OCI-LY1 (cell line): ENCODE measurements around the gene CAV1.

Experiments
- H2AFZ ChIP-seq: fragments of 200-600 bp; sonication (generic), shearing (Covaris generic); 2 replicates; pipeline ENCODE4 v1.6.0; 2014; ENCODE audit warnings: antibody characterized with exemption, mild to moderate bottlenecking, low read length
- H3F3A ChIP-seq: fragments of 200-600 bp; sonication (generic), shearing (Covaris generic); 2 replicates; pipeline ENCODE4 v1.6.0; 2014; ENCODE audit warnings: mild to moderate bottlenecking, antibody characterized with exemption, low read length, moderate library complexity; ENCODE audit not compliant: insufficient read depth
- H3K27ac ChIP-seq: fragments of 200-600 bp; sonication (generic); 2 replicates; pipeline ENCODE4 v1.5.1; 2014; ENCODE audit warnings: low read length, mixed run types, mild to moderate bottlenecking, low read depth; ENCODE audit not compliant: poor library complexity, severe bottlenecking
- H3K27me3 ChIP-seq: fragments of 200-600 bp; sonication (generic); 2 replicates; pipeline ENCODE4 v1.6.0; 2014; ENCODE audit warnings: antibody characterized with exemption, mild to moderate bottlenecking, low read length, moderate library complexity; ENCODE audit not compliant: insufficient read depth
- H3K36me3 ChIP-seq: fragments of 200-600 bp; sonication (generic); 2 replicates; pipeline ENCODE4 v1.6.1; 2014; ENCODE audit warnings: mild to moderate bottlenecking, antibody characterized with exemption, low read length, moderate library complexity, mixed read lengths; ENCODE audit not compliant: insufficient read depth
- H3K4me1 ChIP-seq: fragments of 200-600 bp; sonication (generic); 2 replicates; pipeline ENCODE4 v1.5.1; 2014; ENCODE audit warnings: mild to moderate bottlenecking, low read length, moderate library complexity; ENCODE audit not compliant: insufficient read depth, severe bottlenecking
- H3K4me2 ChIP-seq: fragments of 200-600 bp; sonication (generic), shearing (Covaris generic); 2 replicates; pipeline ENCODE4 v1.6.1; 2014; ENCODE audit warnings: low read length
- H3K4me3 ChIP-seq: fragments of 200-600 bp; sonication (generic); 2 replicates; pipeline ENCODE4 v1.5.1; 2014; ENCODE audit warnings: low read length, low read depth, mild to moderate bottlenecking, mixed read lengths; ENCODE audit not compliant: poor library complexity, severe bottlenecking
- H3K79me2 ChIP-seq: fragments of 200-600 bp; shearing (Covaris generic); 2 replicates; pipeline ENCODE4 v1.6.1; 2016; ENCODE audit warnings: mixed run types, low read length, mixed read lengths; ENCODE audit not compliant: insufficient read depth
- H3K9ac ChIP-seq: fragments of 200-600 bp; sonication (generic), shearing (Covaris generic); 2 replicates; pipeline ENCODE4 v1.6.1; 2014; ENCODE audit warnings: mild to moderate bottlenecking, low read length, mixed read lengths
- H3K9me2 ChIP-seq: fragments of 200-600 bp; sonication (generic), shearing (Covaris generic); 2 replicates; pipeline ENCODE4 v1.6.1; 2014; ENCODE audit warnings: low read depth, mild to moderate bottlenecking, low read length, mixed read lengths
- H3K9me3 ChIP-seq: fragments of 200-600 bp; shearing (Covaris generic); 2 replicates; pipeline ENCODE4 v1.6.1; 2014; ENCODE audit warnings: low read length, mixed read lengths
- H4K20me1 ChIP-seq: fragments of 200-600 bp; sonication (generic), shearing (Covaris generic); 2 replicates; pipeline ENCODE4 v1.6.0; 2016; ENCODE audit warnings: mild to moderate bottlenecking, low read length; ENCODE audit not compliant: insufficient read depth
- CTCF ChIP-seq: fragments of 200-600 bp; sonication (generic), shearing (Covaris generic); IDR thresholded peaks from 2 replicates; pipeline ENCODE4 v1.5.1; 2017; ENCODE audit warnings: mild to moderate bottlenecking, antibody characterized with exemption, low read length, moderate library complexity, mixed read lengths
- EZH2 ChIP-seq: fragments of 200-600 bp; sonication (generic), shearing (Covaris generic); IDR thresholded peaks from 2 replicates; pipeline ENCODE4 v1.8.0; 2017; ENCODE audit warnings: borderline replicate concordance, mixed run types, mild to moderate bottlenecking, antibody characterized with exemption, low read length, moderate library complexity, mixed read lengths

The CAV1 gene

GRCh38 chr7:116588225-116588624 is 63.4 kb downstream of the CAV1 start:
- Histone ChIP-seq H3K4me3 (no peak overlapping the region), H3K27me3 (no peaks in the 10 kb centered on the region), H2AFZ (no peak overlapping the region), H3K4me2 (no peak overlapping the region), H3K9me3 (no peaks in the 10 kb centered on the region), H3K79me2 (no peaks in the 10 kb centered on the region), H3F3A (no peaks in the 10 kb centered on the region), H3K9me2 (no peaks in the 10 kb centered on the region), H3K9ac (no peak overlapping the region), H3K4me1 (peaks cover 3% of the 10 kb centered on the region), H3K36me3 (no peaks in the 10 kb centered on the region), H4K20me1 (no peaks in the 10 kb centered on the region), H3K27ac (no peak overlapping the region)
- TF ChIP-seq CTCF (no peak), EZH2 (no peak)

DNA sequence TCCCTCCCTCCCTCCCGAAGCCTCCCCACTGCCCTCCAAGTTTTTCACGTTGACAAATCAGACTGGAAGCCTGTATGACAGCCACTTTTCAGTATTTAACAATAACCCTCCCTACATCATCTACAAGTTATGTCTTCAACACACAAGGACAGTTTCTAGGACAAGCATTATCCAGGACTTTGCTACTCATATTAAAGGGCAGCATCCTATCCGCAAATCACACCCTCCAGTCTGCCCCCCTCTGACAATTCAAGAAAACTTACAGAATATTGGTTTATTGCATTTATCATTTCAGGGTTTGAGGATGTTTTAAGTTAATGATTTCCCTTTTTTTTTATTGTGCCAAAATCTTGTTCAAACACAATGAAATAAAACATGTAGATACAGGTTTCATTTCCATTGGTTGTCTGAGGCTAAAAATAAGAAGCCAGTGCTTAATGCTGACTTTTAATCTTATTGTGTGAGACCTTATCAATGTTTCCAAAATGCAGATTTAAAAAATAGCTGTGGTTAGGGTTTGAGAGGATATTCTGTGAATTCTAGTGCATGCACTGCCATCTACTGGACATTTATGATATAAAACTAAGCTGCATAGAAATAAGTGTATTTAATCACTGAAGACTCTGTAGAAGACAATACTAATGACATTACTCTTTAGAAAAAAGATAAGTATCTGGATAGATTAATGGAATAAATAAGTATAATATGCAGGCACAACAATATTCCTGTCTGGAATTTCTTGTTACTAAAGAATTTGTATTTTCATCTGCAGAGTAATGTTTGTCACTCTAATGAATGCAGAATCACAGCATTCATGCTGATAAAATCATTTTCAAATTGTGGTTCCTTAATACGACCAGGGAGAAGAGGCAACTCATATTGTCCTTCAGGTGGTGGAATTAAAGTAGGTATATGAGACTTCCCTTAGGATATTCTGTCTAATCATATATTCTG is 64.1 kb downstream of the CAV1 start:
- no peaks in the 10 kb centered on the region for H4K20me1 ChIP-seq
- H3K4me2 ChIP-seq: no peak overlapping the region
- H3K4me3 ChIP-seq: no peak overlapping the region
- no peaks in the 10 kb centered on the region for H3K27me3 ChIP-seq
- H3K9me2 ChIP-seq: no peaks in the 10 kb centered on the region
- no peaks in the 10 kb centered on the region for H3K79me2 ChIP-seq
- H3K9me3 ChIP-seq: no peaks in the 10 kb centered on the region
- no peaks in the 10 kb centered on the region for H3K36me3 ChIP-seq
- no peaks in the 10 kb centered on the region for H3F3A ChIP-seq
- H2AFZ ChIP-seq: no peak overlapping the region
- H3K9ac ChIP-seq: no peak overlapping the region
- H3K4me1 ChIP-seq: no peaks in the 10 kb centered on the region
- H3K27ac ChIP-seq: no peak overlapping the region
- peak; percentile 93 for TF ChIP-seq CTCF
- no peak for TF ChIP-seq EZH2

DNA sequence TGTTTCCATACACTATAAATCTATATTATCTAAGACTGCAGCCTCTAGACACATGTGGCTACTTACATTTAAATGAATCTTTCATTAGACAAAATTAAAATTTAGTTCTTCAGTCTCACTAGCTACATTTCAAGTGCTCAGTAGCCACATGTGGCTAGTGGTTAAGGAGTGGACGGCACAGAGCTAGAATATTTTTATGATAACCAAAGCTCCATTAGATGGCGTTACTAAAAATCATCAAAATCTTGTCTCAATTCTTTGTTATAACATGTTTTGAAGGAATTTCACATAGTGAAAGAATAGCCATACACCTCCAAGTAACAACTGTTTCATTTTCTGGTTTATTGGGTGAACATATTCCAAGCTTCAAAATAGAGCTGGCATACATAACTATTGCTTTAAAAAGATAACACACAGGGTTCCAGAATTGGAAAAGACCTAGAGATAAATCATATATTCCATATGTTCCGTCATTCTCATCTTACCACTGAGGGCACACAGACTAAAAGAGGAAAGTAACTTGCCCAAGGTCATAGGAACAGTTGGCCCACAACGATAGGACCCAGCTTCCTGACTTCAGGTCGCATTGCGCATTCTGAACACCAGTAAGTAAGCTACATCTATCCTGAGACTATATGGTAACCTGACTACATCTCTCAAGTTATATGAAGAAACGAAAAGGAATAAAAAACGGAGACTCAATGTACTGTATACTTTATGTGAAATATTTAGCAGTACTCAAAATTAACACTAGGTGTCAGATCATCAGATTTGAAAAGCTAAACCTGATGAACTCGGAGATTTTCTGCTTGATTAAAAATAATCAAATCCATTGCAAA is 66.6 kb downstream of the CAV1 start:
- Histone ChIP-seq H3K79me2 (no peaks in the 10 kb centered on the region), H3K27me3 (no peaks in the 10 kb centered on the region), H3K4me3 (no peak overlapping the region), H3K9ac (no peak overlapping the region), H3K27ac (no peak overlapping the region), H3K4me2 (no peak overlapping the region), H3K4me1 (no peaks in the 10 kb centered on the region), H3K9me2 (no peaks in the 10 kb centered on the region), H3F3A (no peaks in the 10 kb centered on the region), H2AFZ (no peak overlapping the region), H4K20me1 (no peaks in the 10 kb centered on the region), H3K9me3 (no peaks in the 10 kb centered on the region), H3K36me3 (no peaks in the 10 kb centered on the region)
- TF ChIP-seq EZH2 (no peak), CTCF (peak; percentile 75)
